Right lobe of liver (tissue), 6 donors: ENCODE results near the gene KL. TPM values are rescaled to one million over a fixed set of nuclear protein-coding genes. Genes with fewer than 3 reads are reported as not detected.
A peak's percentile ranks its signal among the peaks of the same experiment; 100 is the strongest.

Experiments
- ATAC-seq, 4 donors: fragments of 200-7000 bp; cut with Tn5 transposase; one replicate each; pipeline ENCODE4 v1.9.1; 2020; ENCODE audit warnings: mild to moderate bottlenecking in 4 of 4, moderate library complexity in 4 of 4
- DNase-seq, 3 donors: peaks; one replicate each; pipeline ENCODE4 v3.0.0-alpha.2; 2020
- H3K27ac ChIP-seq, 3 donors: fragments of 200-600 bp; one replicate each; pipeline ENCODE4 v1.8.0; 2022
- H3K27me3 ChIP-seq, 2 donors: fragments of 200-600 bp; one replicate each; pipeline ENCODE4 v1.8.0; 2022
- H3K36me3 ChIP-seq, 4 donors: fragments of 200-600 bp; sonication (generic) in 1 of 4; one replicate each; pipeline versions ENCODE4 v1.5.1 to v1.8.0; 2017 to 2022; ENCODE audit warnings: control low read depth in 1 of 4
- H3K4me1 ChIP-seq, 4 donors: fragments of 200-600 bp; sonication (generic) in 1 of 4; one replicate each; pipeline versions ENCODE4 v1.5.1 to v1.8.0; 2017 to 2022; ENCODE audit warnings: control low read depth in 1 of 4
- H3K4me3 ChIP-seq, 3 donors: fragments of 200-600 bp; one replicate each; pipeline ENCODE4 v1.8.0; 2022
- H3K9me3 ChIP-seq, 4 donors: fragments of 200-600 bp; sonication (generic) in 1 of 4; one replicate each; pipeline versions ENCODE4 v1.5.1 to v1.8.0; 2017 to 2022; ENCODE audit warnings: control low read depth in 1 of 4
- POLR2A ChIP-seq: fragments of 450-650 bp; IDR thresholded peaks from one replicate; pipeline ENCODE4 v1.6.1; 2017; ENCODE audit warnings: antibody characterized with exemption, mild to moderate bottlenecking
- WGBS: methylation state at CpG from one replicate; pipeline ENCODE4 v1.1.6; 2018; ENCODE audit warnings: low coverage, low lambda C conversion rate; ENCODE audit not compliant: insufficient coverage; ENCODE audit errors: missing lambda C conversion rate; 5-methylcytosine and 5-hydroxymethylcytosine counted together
- intact Hi-C, 2 donors: fragments of 100-400 bp; cut with DNase I; formaldehyde crosslinking; loops; one replicate each; pipeline versions ENCODE4 v1.11.2 to v1.14.1; 2022
- total RNA-seq, 6 experiments: library from RNA; depleted of rRNA in 2 of 6; stranded (reverse); fragments of >200 nt in 2 of 6; fragmentation: NEBNext Ultra II Directional in 3 of 6; extraction: Animal tissue kit (Norgen Biotek cat#: 25700) in 3 of 6; gene quantifications; one replicate each; pipeline versions ENCODE4 v1.1.0 to v1.2.4, GENCODE V29; 2016 to 2023
- TF ChIP-seq, protein P1 (sequence below), 4 donors: fragments of 200-600 bp in 3 of 4; fragments of 450-650 bp in 1 of 4; IDR thresholded peaks; one replicate each; pipeline versions ENCODE4 v1.5.1 to v1.8.0; 2016 to 2022; ENCODE audit warnings: antibody characterized with exemption in 4 of 4, mild to moderate bottlenecking in 2 of 4
- donor health status: DM: no; HTN: yes; CAD: no.
- donor health status: DM: no; HTN: no; CAD: no.
- donor health status: DM: no; HTN: no; CAD: no.
- donor health status: DM: no; HTN: yes; CAD: no.
- donor health status: DM: no; HTN: yes; CAD: no.

The KL gene
- total RNA-seq, 6 experiments from 2014 or later, result 0.09 to 1.2 (median 0.39) TPM

DNA sequence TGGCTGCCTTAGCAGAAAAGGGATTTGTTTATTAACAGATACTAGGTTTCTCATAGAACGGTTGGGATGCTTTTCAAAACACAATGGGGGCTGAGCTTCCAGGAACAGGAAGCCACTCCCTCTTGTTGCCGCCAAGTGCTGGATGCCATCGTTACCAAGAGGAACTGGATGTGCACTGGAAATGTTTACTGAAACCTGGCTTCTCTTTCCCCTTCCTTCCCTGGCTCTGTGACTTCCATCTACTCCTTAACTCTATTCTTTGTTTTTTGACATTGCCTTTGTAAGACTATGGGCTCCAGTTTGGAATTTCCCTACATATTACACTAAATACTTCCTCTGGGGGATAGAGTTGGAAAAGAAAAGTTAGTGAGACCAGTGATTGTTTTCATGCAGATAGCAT is 11.7 kb upstream of the KL start:
- Histone ChIP-seq H3K36me3 (no peaks in the 10 kb centered on the region), H3K9me3 (no peaks in the 10 kb centered on the region), H3K27ac (no peak overlapping the region), H3K27me3 (no peaks in the 10 kb centered on the region), H3K4me3 (no peak overlapping the region), H3K4me1 (no peaks in the 10 kb centered on the region)
- intact Hi-C loops, result no loop called here
- TF ChIP-seq POLR2A, result no peak
- TF ChIP-seq, protein P1, sequence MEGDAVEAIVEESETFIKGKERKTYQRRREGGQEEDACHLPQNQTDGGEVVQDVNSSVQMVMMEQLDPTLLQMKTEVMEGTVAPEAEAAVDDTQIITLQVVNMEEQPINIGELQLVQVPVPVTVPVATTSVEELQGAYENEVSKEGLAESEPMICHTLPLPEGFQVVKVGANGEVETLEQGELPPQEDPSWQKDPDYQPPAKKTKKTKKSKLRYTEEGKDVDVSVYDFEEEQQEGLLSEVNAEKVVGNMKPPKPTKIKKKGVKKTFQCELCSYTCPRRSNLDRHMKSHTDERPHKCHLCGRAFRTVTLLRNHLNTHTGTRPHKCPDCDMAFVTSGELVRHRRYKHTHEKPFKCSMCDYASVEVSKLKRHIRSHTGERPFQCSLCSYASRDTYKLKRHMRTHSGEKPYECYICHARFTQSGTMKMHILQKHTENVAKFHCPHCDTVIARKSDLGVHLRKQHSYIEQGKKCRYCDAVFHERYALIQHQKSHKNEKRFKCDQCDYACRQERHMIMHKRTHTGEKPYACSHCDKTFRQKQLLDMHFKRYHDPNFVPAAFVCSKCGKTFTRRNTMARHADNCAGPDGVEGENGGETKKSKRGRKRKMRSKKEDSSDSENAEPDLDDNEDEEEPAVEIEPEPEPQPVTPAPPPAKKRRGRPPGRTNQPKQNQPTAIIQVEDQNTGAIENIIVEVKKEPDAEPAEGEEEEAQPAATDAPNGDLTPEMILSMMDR (IDR thresholded peaks at IDR 0.05), result no peak
- DNase-seq (no peak), ATAC-seq (peak in 3 of 4 donors; percentile 20 to 41 (median 38))
- 39% methylated on average over 3 of the region's 3 CpGs for WGBS

DNA sequence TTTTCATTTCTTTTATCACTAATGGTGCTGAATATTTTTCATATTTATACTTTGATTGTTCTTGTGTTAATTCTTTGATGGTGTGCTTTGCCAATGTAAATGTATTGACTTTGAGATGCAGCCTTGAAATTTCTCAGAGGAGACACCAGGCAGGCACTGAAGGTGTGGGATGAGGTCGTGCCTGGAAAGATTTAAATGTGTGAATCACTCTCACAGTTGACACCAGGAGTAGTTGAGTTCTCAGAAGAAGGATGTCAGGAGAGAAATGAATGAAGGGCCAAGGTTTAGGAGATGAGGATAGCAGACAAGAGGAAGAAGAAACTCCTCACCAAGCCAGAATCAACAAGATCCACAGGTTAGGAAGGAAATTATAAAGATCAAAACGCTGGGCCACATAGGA is 10.1 kb upstream of the KL start:
- Histone ChIP-seq H3K27ac (no peak overlapping the region), H3K4me3 (no peak overlapping the region), H3K27me3 (no peaks in the 10 kb centered on the region), H3K36me3 (no peaks in the 10 kb centered on the region), H3K9me3 (no peaks in the 10 kb centered on the region), H3K4me1 (no peaks in the 10 kb centered on the region)
- no peak for ATAC-seq
- WGBS, result 85% methylated on average over 2 of the region's 2 CpGs
- intact Hi-C loops, result no loop called here
- DNase-seq, result no peak
- no peak for TF ChIP-seq POLR2A
- TF ChIP-seq, protein P1 (IDR thresholded peaks at IDR 0.05), result no peak

DNA sequence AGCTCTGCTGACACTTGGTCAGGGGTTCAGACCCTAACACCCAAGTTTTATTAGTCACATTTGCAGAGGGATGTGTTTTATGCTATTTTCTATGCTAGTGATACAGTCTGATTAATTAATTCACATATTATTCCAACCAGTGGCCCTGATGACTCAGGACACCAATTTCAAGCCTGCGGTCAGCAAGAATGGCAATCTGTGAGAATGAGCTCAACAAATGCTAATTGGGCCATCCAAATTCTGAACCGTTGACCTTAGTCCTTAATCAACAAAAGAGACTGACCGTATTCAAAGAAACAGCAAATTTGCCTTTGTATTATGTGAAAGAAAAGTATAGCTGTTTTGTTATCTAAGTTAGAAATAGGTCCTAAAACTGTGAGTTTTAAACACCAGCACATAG is 9.6 kb upstream of the KL start:
- no peaks in the 10 kb centered on the region for H3K4me1 ChIP-seq
- no peaks in the 10 kb centered on the region for H3K9me3 ChIP-seq
- DNase-seq (no peak), ATAC-seq (peak in 1 of 4 donors; percentile 25)
- no peak overlapping the region for H3K4me3 ChIP-seq
- H3K27me3 ChIP-seq, result no peaks in the 10 kb centered on the region
- H3K36me3 ChIP-seq, result no peaks in the 10 kb centered on the region
- WGBS, result 40% methylated on average over 3 of the region's 3 CpGs
- H3K27ac ChIP-seq, result no peak overlapping the region
- TF ChIP-seq POLR2A, result no peak
- TF ChIP-seq, protein P1 (IDR thresholded peaks at IDR 0.05), result no peak
- intact Hi-C loops, result no loop called here

DNA sequence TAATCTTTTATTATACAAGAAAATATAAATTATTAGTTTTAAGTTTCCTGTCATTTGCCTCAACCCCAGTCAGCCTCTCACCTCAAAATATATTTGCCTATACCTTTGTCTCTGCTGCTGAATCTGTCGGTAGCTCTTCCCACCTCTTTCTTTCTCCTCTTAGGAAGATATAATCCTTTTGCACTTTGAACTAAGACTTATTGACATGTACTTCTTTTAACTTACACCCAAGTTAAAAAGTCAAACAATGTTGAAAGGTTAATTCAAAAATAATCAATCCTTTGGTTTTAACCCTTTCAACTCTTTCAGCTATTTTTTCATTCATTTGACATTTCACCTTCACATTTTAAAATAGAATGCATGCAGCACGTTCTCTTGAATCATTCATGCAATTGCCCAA is 9.0 kb upstream of the KL start:
- Histone ChIP-seq H3K27me3 (no peaks in the 10 kb centered on the region), H3K9me3 (no peaks in the 10 kb centered on the region), H3K36me3 (no peaks in the 10 kb centered on the region), H3K4me3 (no peak overlapping the region), H3K4me1 (no peaks in the 10 kb centered on the region), H3K27ac (no peak overlapping the region)
- DNase-seq (no peak), ATAC-seq (peak in 1 of 4 donors; percentile 38)
- intact Hi-C loops, result no loop called here
- 40% methylated on average over 2 of the region's 2 CpGs for WGBS
- TF ChIP-seq POLR2A, result no peak
- TF ChIP-seq, protein P1 (IDR thresholded peaks at IDR 0.05), result no peak

DNA sequence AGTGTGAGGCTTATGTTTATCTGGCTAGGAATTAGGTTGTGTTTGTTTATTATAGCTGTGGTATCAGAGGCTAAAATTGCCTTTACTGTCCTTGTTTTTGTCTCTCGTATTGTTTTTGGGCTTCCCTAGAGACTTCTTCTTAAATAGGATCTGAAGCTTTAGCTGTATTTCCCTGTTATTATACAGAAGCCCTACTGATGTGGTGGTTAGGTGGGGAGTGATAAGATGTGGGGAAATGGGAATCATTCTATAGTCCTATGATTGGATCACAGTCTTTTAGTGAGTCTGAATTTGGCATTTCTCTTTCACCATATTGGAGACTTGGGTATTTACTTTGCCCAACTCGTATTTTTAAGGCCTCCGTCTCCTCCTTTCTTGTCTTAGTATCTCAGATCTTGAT is 8.3 kb upstream of the KL start:
- Histone ChIP-seq H3K4me1 (no peaks in the 10 kb centered on the region), H3K27me3 (no peaks in the 10 kb centered on the region), H3K9me3 (no peaks in the 10 kb centered on the region), H3K27ac (no peak overlapping the region), H3K36me3 (no peaks in the 10 kb centered on the region), H3K4me3 (no peak overlapping the region)
- ATAC-seq, result no peak
- TF ChIP-seq, protein P1 (IDR thresholded peaks at IDR 0.05), result no peak
- TF ChIP-seq POLR2A, result no peak
- intact Hi-C loops, result no loop called here
- DNase-seq, result no peak
- 78% methylated on average over 3 of the region's 3 CpGs for WGBS
